GM19455 (cell line): Measurements from ENCODE around the gene KCTD17.

Source experiments
- ATAC-seq: cut with Tn5 transposase; IDR thresholded peaks from one replicate; pipeline ENCODE4 v1.9.1; 2021; ENCODE audit not compliant: unreplicated experiment

The KCTD17 gene

GRCh38 chr22:37019309-37020191, 32.0 kb upstream of the KCTD17 start, which contains the start of the genes MPST and TST:
Gene MPST (plus strand): TSS chr22:37019742. CDS start chr22:37019837, 95 bp downstream.
Gene TST (minus strand): TSS chr22:37019447. CDS start chr22:37018732, 715 bp downstream.
- ATAC-seq, result peak; percentile 66

DNA sequence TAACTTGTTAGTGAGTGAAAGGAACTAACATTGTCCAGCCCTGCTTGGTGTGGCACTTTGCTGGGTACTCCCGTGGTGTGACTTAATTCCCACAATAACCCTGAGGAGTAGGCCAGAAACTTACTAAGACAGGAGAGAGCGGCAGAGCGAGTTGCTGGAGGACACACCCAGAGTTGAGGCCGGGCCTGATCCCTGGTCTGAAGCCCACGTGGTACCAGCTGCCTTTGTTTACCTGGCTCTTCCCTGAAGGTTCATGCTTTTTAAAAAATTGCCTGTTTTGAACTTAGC, 31.4 kb upstream of the KCTD17 start:
- ATAC-seq, result no peak

DNA sequence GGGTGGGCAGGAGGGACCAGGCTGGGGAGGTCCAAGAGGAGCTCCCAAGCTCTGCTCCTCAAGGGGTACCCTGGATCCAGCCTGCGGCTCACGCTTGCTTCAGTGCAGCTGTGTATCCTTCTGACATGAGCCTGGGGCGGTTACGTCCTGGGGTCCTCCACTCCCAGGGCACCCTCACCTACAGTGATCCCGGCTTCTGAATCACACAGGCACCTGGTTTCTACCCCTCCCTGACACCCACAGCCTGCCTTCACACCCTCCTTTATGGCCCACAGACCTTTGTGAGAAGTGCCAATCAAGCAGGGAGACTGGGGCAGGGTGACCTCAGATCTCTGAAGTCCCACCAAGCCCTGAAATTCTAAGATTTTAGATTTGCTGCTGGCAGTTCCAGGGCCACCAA, 30.5 kb upstream of the KCTD17 start:
- no peak for ATAC-seq

DNA sequence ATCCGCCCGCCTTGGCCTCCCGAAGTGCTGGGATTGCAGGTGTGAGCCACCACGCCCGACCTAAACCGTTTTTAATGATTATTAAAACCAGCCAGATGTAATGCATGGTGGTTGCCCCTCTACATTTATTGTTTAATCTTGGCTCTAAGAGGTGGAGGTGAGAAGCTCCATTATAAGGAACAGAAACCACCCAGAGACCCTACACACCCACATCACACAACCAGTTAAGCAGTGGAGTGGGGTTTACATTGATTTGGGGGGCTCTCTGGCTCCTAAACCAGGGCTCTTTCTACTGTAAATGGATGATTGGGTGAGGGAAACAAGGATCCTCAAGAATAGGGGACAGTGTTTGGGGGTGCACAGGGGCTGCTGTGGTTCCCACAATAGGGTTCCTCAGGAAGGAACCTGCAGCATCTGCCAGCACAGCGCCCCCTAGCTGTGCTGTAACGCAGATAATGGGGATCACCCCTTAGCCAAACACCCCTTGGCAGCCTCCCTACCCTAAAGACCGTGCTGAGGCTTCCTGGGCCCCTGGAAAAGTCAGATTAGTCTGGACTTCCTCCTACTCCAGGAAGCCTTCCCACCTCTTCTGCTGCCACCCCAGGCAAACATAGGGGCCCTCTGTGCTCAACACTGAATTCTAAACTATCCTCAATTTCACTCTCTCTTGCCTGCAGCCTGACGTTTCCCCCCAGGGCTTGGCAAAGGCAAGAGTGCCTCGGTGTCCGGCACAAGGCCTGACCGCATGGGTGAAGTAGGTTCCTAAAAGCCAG, 29.6 kb upstream of the KCTD17 start:
- no peak for ATAC-seq

DNA sequence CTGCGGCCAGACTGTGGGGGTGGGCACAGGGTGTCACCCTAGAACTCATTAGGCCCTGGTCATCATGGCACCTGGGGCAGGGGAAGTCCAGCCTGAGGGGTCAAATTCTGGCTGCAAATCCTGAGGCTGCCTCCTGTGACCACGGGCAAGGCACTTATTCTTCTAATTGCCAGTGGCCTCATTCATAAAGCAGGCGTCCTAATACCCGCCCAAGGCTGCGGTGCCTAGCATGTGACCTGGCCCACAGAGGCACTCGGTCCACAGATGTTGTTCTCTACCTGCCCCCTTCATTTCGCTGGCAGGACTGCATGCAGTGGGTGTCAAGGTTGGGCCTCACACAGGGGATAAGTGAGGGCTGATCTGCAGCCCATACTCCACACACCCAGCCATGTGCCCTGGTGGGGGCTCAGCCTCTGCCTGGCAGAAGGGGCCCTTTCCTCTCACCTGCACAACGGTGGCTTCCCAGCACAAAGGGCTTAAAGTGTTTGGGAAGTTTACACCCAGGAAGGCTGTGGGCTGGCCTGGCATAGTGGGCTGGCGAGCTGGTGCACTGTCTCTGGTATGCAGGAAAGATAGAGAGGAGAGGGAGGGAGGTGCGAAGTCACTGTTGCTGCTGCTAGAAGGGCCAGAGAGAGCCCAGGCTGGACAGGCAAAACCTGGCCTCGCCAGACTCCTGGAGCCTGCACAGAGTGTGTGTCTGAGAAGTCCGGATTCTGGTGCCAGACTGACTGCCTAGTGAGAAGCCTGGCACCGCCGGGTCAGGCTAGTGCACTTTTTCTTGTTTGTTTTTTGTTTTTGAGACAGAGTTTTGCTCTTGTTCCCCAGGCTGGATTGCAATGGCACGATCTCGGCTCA, 28.8 kb upstream of the KCTD17 start:
- ATAC-seq, result no peak

DNA sequence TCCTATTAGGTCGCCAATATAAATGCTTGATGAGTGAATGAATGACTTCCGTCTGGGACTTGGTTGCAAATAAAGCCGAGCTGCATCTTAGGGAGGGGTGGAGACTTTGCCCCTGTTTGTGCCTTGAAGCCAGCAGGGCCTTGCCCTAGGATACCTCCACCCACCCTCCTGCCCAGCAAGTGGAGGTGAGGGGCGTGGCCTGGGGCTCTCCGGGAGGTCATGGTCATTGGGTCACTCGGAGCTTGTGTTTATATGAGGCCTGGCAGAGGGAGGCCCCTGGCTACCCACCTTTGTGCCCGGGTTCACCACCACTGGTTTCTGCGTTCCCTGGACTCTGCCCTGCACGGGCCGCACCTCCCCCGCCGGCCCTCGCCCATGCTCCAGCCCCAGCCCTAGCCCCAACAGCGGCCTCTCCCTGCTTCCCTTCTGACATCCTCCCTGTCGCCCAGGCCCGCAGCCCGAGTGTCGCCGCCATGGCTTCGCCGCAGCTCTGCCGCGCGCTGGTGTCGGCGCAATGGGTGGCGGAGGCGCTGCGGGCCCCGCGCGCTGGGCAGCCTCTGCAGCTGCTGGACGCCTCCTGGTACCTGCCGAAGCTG, 27.7 kb upstream of the KCTD17 start:
- no peak for ATAC-seq

- no peak for ATAC-seq
Measured at GRCh38 chr22:37024339-37025157, 27.0 kb upstream of the KCTD17 start.

DNA sequence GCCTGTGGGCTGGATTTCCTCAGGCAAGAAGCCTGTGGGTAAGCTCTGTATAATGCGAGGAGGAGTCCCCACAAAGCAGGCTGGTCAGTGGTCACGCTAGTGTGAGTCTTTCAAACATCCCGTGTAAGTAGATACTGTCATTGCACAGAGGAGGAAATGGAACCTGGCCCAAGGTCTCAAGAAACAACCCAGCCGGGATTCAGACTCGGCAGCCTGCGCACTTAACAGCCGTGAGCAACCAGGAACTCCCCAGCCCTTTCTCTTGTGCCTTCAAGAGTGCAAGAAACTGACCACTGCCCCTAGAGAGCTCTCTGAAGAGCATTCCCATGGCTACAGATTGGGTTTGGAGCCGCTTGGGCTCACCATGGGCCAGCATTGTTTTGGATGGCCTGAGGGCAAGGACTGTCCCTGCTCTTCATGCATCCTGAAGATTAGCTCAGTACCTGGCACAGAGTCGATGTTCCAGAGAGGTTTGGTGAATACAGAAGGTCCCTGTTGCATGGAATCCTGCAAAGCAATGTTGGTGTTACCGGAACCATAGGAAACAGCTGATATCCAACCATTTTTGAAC, 26.0 kb upstream of the KCTD17 start:
- no peak for ATAC-seq

GRCh38 chr22:37026325-37026724, 25.2 kb upstream of the KCTD17 start:
- no peak for ATAC-seq

DNA sequence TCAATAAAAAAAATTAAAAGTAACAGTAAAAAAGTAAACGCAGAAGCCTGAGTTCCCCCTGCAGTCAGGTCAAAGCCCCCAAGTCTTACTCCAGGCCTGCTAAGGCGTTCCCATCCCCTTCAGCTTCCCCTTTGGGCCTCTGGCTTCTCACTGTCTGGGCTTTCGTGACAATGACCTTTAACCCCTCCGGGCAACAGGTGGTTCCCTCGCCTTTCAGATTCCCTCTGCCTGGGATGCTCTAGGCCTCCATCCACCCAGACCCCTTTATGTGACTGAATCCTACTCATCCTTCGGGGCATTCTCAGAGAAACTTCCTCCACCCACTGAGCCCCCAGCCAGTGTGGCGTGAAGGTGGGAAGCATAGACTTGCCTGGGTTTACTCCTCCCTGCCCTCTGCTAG, 24.0 kb upstream of the KCTD17 start:
- no peak for ATAC-seq

DNA sequence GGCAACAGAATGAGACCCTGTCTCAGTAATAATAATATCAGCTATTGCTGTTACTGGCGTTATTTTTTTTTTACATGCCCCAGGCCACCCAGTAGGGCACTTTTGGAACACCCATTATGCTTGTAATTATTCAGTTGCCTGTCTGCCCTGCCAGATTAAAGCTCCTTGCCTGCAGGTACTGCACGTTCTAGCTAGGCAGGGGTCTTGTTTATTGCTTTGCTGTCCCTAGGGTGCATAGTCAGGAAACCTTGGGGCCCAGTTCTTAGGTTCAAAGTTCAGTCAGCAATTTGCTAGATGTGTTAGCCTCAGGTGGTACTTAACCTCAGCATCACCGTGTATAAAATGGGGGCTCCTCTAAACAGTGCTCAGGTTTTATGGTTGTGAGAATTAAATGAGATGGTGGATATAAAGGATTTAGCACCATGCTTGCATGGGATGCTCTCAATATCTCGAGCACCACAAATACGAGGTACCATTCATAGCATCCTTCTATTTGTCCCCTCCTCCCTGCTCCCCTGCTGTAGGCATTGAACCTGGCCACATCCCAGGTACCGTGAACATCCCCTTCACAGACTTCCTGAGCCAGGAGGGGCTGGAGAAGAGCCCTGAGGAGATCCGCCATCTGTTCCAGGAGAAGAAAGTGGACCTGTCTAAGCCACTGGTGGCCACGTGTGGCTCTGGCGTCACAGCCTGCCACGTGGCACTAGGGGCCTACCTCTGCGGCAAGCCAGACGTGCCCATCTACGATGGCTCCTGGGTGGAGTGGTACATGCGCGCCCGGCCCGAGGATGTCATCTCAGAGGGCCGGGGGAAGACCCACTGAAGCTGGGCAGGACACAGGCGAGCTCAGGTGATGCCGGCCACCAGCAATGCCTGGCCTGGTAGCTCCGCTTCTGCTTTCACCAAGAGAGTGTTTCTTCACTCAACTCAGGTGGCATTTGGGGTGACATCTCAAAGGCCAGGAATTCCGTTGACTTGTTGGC, 22.6 kb upstream of the KCTD17 start:
- ATAC-seq, result no peak

- ATAC-seq, result no peak
Measured at GRCh38 chr22:37030560-37031281, 20.8 kb upstream of the KCTD17 start.

- ATAC-seq, result no peak
Measured at GRCh38 chr22:37032134-37032534, 19.4 kb upstream of the KCTD17 start.

DNA sequence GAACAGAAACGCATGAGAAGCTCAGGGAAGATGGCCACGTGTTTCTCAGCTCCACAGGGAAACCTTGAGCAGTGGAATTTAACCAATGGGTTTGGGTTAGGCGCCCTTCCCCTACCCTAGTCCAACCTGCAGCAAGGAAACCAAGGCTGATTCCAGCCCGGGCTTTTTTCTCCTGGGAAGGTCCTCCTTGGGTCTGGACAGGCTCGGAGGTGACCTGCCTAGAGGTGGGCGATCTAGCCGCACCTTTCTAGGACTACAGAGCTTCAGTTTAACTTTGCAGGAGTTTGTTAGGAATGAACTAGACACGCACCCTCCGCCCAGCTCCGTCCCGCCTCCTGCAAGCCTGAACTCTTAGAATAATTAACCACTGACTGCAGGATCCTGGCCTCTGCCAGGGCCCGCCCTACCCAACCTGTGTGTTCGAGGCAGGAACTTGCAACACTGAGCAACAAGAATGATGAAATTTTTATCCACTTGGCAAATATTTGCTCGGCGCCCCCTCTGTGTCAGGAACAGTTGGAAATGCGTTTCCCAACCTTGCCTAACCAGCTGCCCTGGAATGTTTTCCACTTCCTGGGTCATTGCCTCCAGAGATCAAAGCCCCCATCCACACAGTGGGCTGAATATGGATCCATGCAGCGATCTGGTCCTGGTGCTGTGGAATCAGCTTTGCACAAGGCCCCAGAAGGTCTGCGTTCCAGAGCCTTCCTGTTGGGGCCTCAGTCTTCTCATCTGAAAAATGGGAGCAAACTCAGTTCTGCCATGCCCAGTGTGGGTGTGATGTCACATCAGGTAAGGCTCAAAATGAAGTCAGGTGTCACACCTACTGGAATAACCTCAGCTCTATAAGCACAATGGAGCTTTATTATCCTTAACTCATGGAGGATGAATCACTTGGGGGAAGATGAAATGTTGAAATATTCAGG, 18.7 kb upstream of the KCTD17 start:
- ATAC-seq, result no peak

DNA sequence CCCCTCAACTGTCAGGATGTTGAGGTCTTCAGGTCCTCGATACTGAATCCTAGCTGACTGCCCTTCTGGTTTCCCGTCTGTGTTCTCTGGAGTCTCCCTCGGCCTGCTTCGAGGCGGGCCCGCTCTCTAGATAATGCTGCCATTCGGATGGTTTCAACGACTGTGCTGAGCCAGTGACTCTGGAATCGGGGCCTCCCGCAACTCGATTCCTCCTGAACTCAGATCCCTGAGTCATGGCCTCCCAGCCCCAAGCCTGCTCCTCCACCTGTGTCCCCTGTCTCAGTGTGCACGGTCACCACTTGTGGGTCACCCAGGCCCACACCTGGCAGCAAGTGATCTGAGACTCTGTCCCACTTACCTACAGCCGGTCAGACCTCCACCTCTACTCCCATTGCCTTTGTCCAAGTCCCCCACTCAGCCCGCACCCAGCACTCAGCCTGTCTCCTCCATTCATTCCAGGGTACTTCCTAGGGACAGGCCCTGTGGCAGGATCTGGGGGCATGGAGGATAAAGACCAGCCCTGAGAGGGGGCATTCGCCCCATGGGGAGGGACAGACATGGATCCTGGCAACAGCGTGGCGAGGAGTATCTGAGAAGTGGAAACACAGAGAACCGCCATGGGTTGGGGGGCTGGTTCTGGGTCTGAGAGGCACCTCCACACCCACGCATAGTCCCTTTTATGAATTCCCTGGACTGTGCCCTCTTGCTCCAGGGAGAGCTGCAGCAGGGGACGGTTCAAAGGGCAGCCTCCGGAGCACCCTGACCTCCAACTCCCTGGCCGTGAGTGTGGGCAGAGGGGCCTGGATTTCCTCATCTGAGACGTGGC, 17.7 kb upstream of the KCTD17 start:
- ATAC-seq, result no peak
